Skeletal muscle tissue (tissue), 4 donors: ENCODE measurements around the gene MYL12B. TPM values are rescaled to one million over a fixed set of nuclear protein-coding genes. Genes with fewer than 3 reads are reported as not detected.
A peak's percentile ranks its signal among the peaks of the same experiment; 100 is the strongest.

ENCODE experiments used
- H3K27ac ChIP-seq: one replicate; pipeline ENCODE4 v1.7.0; 2013; ENCODE audit warnings: mild to moderate bottlenecking, low read depth, low read length, inconsistent platforms
- H3K27me3 ChIP-seq, 3 donors: one replicate each; pipeline ENCODE4 v1.7.0; 2013; ENCODE audit warnings: low read length in 3 of 3; ENCODE audit not compliant: control insufficient read depth in 3 of 3, insufficient read depth in 3 of 3
- H3K36me3 ChIP-seq, 3 donors: one replicate each; pipeline ENCODE4 v1.7.0; 2013; ENCODE audit warnings: low read length in 3 of 3; ENCODE audit not compliant: control insufficient read depth in 3 of 3, insufficient read depth in 3 of 3
- H3K4me1 ChIP-seq, 3 donors: one replicate each; pipeline ENCODE4 v1.7.0; 2013; ENCODE audit warnings: low read length in 3 of 3, mild to moderate bottlenecking in 3 of 3; ENCODE audit not compliant: control insufficient read depth in 3 of 3, insufficient read depth in 3 of 3
- H3K4me3 ChIP-seq, 3 donors: one replicate each; pipeline ENCODE4 v1.7.0; 2013; ENCODE audit warnings: low read length in 3 of 3
- H3K9ac ChIP-seq, 3 donors: one replicate each; pipeline ENCODE4 v1.7.0; 2013; ENCODE audit warnings: low read length in 3 of 3, mild to moderate bottlenecking in 3 of 3, moderate library complexity in 2 of 3, low read depth in 1 of 3
- H3K9me3 ChIP-seq, 3 donors: one replicate each; pipeline ENCODE4 v1.7.0; 2013; ENCODE audit warnings: low read length in 3 of 3; ENCODE audit not compliant: control insufficient read depth in 3 of 3
- total RNA-seq: library from RNA; depleted of rRNA; stranded (reverse); fragments of >200 nt; gene quantifications from one replicate; pipeline ENCODE4 v1.2.3, GENCODE V29; 2014
- donor health status: Osteomylitis.

MYL12B gene
- total RNA-seq, 1 donor from 2014 or later, result 178 TPM

- H3K4me3 ChIP-seq, result peak overlapping the region in 1 of 3 donors; percentile 32
- no peaks in the 10 kb centered on the region for H3K27me3 ChIP-seq
- H3K4me1 ChIP-seq, result peaks cover 18 to 63% (median 42%) of the 10 kb centered on the region in 3 donors
- peak overlapping the region; percentile 34 to 68 (median 57) for H3K9ac ChIP-seq
- H3K9me3 ChIP-seq, result no peaks in the 10 kb centered on the region
- H3K36me3 ChIP-seq, result peaks cover 39 to 62% (median 45%) of the 10 kb centered on the region in 3 donors
- H3K27ac ChIP-seq, result peak overlapping the region; percentile 99
Observed at GRCh38 chr18:3256693-3257626, 5.0 kb upstream of the MYL12B start.

DNA sequence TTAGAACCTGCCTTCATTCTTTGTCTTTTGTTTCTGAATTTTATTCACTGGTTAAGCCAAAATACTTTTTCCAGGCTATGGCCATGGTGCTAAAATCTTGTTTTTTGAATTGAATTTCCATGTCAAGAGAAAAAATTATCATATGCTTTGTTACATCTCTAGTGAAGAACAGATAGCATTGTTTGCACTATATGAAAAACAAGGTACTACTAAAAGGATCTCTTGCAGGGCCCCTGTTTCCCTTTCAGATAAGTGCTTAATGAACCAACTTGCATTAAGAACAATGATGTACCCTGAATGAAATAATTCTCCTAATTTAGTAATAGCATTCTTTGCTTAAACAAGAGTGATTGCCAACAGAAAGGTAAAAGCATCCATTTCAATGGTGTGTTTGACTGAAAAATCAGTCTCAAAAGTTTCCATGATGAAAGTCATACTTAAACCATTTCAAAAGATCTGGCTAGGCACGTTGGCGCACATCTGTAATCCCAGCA lies 4.3 kb upstream of the MYL12B start:
- Histone ChIP-seq H3K4me1 (peaks cover 18 to 59% (median 42%) of the 10 kb centered on the region in 3 donors), H3K27ac (peak overlapping the region; percentile 99), H3K36me3 (peaks cover 39 to 61% (median 45%) of the 10 kb centered on the region in 3 donors)

GRCh38 chr18:3260995-3261372 lies 949 bp upstream of the MYL12B start:
- H3K4me3 ChIP-seq, result peak overlapping the region; percentile 76 to 96 (median 84)
- peak overlapping the region; percentile 82 to 96 (median 94) for H3K9ac ChIP-seq
- peaks cover 12 to 29% (median 22%) of the 10 kb centered on the region in 3 donors for H3K36me3 ChIP-seq
- peak overlapping the region; percentile 99 for H3K27ac ChIP-seq
- H3K27me3 ChIP-seq, result no peaks in the 10 kb centered on the region
- peaks cover 38 to 68% (median 55%) of the 10 kb centered on the region in 3 donors for H3K4me1 ChIP-seq
- H3K9me3 ChIP-seq, result no peaks in the 10 kb centered on the region

More for the DNA sequence above, 4.3 kb upstream of the MYL12B start:
- H3K9me3 ChIP-seq, result no peaks in the 10 kb centered on the region
- H3K9ac ChIP-seq, result peak overlapping the region; percentile 15 to 68 (median 57)
- H3K27me3 ChIP-seq, result no peaks in the 10 kb centered on the region
- peak overlapping the region in 1 of 3 donors; percentile 32 for H3K4me3 ChIP-seq

- Histone ChIP-seq H3K9ac (peak overlapping the region; percentile 82 to 96 (median 94)), H3K27ac (peak overlapping the region; percentile 99), H3K27me3 (no peaks in the 10 kb centered on the region), H3K4me1 (peaks cover 45 to 68% (median 58%) of the 10 kb centered on the region in 3 donors), H3K36me3 (peaks cover 8 to 20% (median 15%) of the 10 kb centered on the region in 3 donors), H3K4me3 (peak overlapping the region; percentile 76 to 96 (median 84)), H3K9me3 (no peaks in the 10 kb centered on the region)
Observed at GRCh38 chr18:3262234-3263131, 550 bp downstream of the MYL12B start.

DNA sequence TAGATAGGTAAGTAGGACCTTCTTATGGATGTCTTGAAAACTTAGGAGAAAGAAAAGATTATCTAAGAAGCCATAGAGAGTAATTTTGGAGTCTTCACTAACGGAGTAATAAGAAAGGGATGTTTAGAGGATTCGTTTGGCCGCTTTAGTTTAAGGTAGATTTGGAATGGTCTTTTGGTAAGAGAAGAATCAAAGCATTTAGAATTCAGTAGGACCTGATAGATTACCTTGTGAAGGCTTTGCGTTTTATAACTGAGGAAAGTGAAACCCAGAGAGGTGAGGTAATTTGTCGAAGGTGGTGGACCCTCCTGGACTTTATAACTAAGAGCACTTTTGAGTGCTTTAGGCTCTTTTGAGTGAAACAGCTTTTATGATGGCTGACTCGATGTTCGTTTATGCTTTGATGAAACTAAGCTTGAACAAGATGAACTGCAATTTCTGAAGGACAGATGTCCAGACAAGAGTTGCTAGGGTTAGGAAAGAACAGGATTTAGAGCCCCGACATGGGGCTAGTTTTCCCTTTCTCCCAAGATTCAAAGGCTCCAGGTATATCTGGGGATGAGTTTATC lies 1.3 kb downstream of the MYL12B start:
- H3K9me3 ChIP-seq, result no peaks in the 10 kb centered on the region
- no peaks in the 10 kb centered on the region for H3K27me3 ChIP-seq
- H3K27ac ChIP-seq, result peak overlapping the region; percentile 99
- H3K4me1 ChIP-seq, result peaks cover 43 to 69% (median 55%) of the 10 kb centered on the region in 3 donors
- peak overlapping the region; percentile 82 to 96 (median 94) for H3K9ac ChIP-seq
- H3K4me3 ChIP-seq, result peak overlapping the region; percentile 76 to 96 (median 84)
- H3K36me3 ChIP-seq, result peaks cover under 1 to 13% (median 11%) of the 10 kb centered on the region in 3 donors

- Histone ChIP-seq H3K4me3 (peak overlapping the region in 2 of 3 donors; percentile 15 to 96), H3K4me1 (peaks cover 54 to 75% (median 67%) of the 10 kb centered on the region in 3 donors)
Observed at GRCh38 chr18:3264362-3264761, 2.4 kb downstream of the MYL12B start.

GRCh38 chr18:3265564-3266033 lies 3.7 kb downstream of the MYL12B start:
- Histone ChIP-seq H3K9me3 (no peaks in the 10 kb centered on the region), H3K27me3 (no peaks in the 10 kb centered on the region), H3K4me1 (peaks cover 52 to 69% (median 67%) of the 10 kb centered on the region in 3 donors), H3K27ac (no peak overlapping the region), H3K4me3 (peak overlapping the region in 1 of 3 donors; percentile 19), H3K36me3 (peaks cover 0 to 3% (median 0%) of the 10 kb centered on the region in 3 donors), H3K9ac (peak overlapping the region in 2 of 3 donors; percentile 7 to 16)

More at GRCh38 chr18:3264362-3264761, 2.4 kb downstream of the MYL12B start:
- Histone ChIP-seq H3K27me3 (no peaks in the 10 kb centered on the region), H3K9me3 (no peaks in the 10 kb centered on the region), H3K36me3 (peaks cover 0 to 3% (median 3%) of the 10 kb centered on the region in 3 donors), H3K27ac (no peak overlapping the region), H3K9ac (peak overlapping the region in 1 of 3 donors; percentile 21)

- Histone ChIP-seq H3K4me3 (no peak overlapping the region), H3K36me3 (peaks cover 0 to 3% (median 0%) of the 10 kb centered on the region in 3 donors), H3K9ac (peak overlapping the region in 1 of 3 donors; percentile 16), H3K4me1 (peaks cover 49 to 66% (median 63%) of the 10 kb centered on the region in 3 donors), H3K9me3 (no peaks in the 10 kb centered on the region), H3K27ac (no peak overlapping the region), H3K27me3 (no peaks in the 10 kb centered on the region)
Observed at GRCh38 chr18:3266062-3266608, 4.2 kb downstream of the MYL12B start.

GRCh38 chr18:3268306-3268705 lies 6.4 kb downstream of the MYL12B start:
- H3K36me3 ChIP-seq, result peaks cover 0 to 8% (median 6%) of the 10 kb centered on the region in 3 donors
- H3K27me3 ChIP-seq, result no peaks in the 10 kb centered on the region
- no peak overlapping the region for H3K27ac ChIP-seq
- no peak overlapping the region for H3K9ac ChIP-seq
- peaks cover 48 to 60% (median 58%) of the 10 kb centered on the region in 3 donors for H3K4me1 ChIP-seq
- H3K9me3 ChIP-seq, result no peaks in the 10 kb centered on the region
- H3K4me3 ChIP-seq, result no peak overlapping the region
